BJ (cell line): ENCODE measurements around the gene RNF220. TPM values are rescaled to one million over a fixed set of nuclear protein-coding genes. Genes with fewer than 3 reads are reported as not detected.

Source experiments
- CTCF ChIA-PET: fragments of 350-600 bp; formaldehyde crosslinking; extraction: SDS; loops from one replicate; lab custom pipeline; 2021; ENCODE audit warnings: antibody characterized with exemption, inconsistent platforms; lab: Yijun Ruan, JAX
- POLR2A ChIA-PET: fragments of 300-600 bp; sonication (Branson Sonifier 250); formaldehyde crosslinking; extraction: SDS; loops from one replicate; lab custom pipeline; 2021; ENCODE audit warnings: antibody characterized with exemption; lab: Charles Lee
- DNase-seq: peaks from one replicate; pipeline ENCODE4 v3.0.0-alpha.2; 2011; ENCODE audit warnings: low read depth
- H3K27me3 ChIP-seq: 2 replicates; pipeline ENCODE4 v1.6.0; 2011; ENCODE audit warnings: low read length; ENCODE audit not compliant: control insufficient read depth, insufficient read depth
- H3K36me3 ChIP-seq: 2 replicates; pipeline ENCODE4 v1.5.1; 2011; ENCODE audit warnings: low read length; ENCODE audit not compliant: control insufficient read depth, insufficient read depth
- H3K4me3 ChIP-seq: 2 replicates; pipeline ENCODE4 v1.5.1; 2011; ENCODE audit warnings: low read depth, mild to moderate bottlenecking, control low read depth, low read length
- polyA plus RNA-seq: library from polyadenylated mRNA; depleted of rRNA; stranded (reverse); fragments of >200 nt; gene quantifications from 2 replicates; pipeline ENCODE4 v1.2.3, GENCODE V29; 2011
- TF ChIP-seq, protein P1 (sequence below): IDR thresholded peaks from 2 replicates; pipeline ENCODE4 v1.5.1; 2011; ENCODE audit warnings: low read depth, mild to moderate bottlenecking, control low read depth, inconsistent platforms, low read length, moderate library complexity; ENCODE audit not compliant: insufficient read depth

Gene RNF220
- polyA plus RNA-seq, 1 experiment = 65.4 TPM

DNA sequence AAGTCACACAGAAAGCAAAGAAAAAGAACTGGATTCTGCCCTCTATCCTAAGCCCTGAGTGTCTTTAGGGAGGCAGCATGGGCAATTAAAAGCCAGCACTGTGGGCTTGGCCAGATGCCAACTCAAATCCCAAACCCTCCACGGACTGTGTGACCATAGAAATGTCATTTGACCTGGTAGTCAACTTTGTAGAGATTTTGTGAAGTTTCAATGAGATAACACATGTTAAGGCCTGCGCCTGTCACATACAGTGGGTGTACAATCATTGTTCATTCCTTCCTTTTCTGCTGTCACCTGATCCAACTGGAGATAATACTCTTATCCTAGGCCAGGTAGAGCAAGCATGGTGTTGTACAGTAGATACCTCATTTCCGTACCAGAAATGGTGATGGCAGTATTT is 215.0 kb downstream of the RNF220 start:
- TF ChIP-seq, protein P1, sequence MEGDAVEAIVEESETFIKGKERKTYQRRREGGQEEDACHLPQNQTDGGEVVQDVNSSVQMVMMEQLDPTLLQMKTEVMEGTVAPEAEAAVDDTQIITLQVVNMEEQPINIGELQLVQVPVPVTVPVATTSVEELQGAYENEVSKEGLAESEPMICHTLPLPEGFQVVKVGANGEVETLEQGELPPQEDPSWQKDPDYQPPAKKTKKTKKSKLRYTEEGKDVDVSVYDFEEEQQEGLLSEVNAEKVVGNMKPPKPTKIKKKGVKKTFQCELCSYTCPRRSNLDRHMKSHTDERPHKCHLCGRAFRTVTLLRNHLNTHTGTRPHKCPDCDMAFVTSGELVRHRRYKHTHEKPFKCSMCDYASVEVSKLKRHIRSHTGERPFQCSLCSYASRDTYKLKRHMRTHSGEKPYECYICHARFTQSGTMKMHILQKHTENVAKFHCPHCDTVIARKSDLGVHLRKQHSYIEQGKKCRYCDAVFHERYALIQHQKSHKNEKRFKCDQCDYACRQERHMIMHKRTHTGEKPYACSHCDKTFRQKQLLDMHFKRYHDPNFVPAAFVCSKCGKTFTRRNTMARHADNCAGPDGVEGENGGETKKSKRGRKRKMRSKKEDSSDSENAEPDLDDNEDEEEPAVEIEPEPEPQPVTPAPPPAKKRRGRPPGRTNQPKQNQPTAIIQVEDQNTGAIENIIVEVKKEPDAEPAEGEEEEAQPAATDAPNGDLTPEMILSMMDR = no peak
- ChIA-PET CTCF (interaction anchor here (1.7 to 7.9 kb wide), 3 partner anchors 10 to 35 kb away, joined by 11 to 97 read pairs (median 12); no protein-coding TSS in a partner anchor), POLR2A (interaction anchor here (1.3 to 1.5 kb wide), 2 partner anchors 9 to 12 kb away, joined by 4 to 6 read pairs; no protein-coding TSS in a partner anchor)
- H3K27me3 ChIP-seq = no peaks in the 10 kb centered on the region
- DNase-seq = no peak
- H3K36me3 ChIP-seq = no peaks in the 10 kb centered on the region
- H3K4me3 ChIP-seq = no peak overlapping the region

GRCh38 chr1:44621841-44622286 is 216.8 kb downstream of the RNF220 start:
- no peaks in the 10 kb centered on the region for H3K27me3 ChIP-seq
- TF ChIP-seq, protein P1 = no peak
- POLR2A ChIA-PET = no interaction called here
- H3K4me3 ChIP-seq = no peak overlapping the region
- CTCF ChIA-PET = interaction anchor here (1.2 kb wide), 1 partner anchor 12 kb away, joined by 3 read pairs; no protein-coding TSS in a partner anchor
- DNase-seq = no peak
- no peaks in the 10 kb centered on the region for H3K36me3 ChIP-seq

DNA sequence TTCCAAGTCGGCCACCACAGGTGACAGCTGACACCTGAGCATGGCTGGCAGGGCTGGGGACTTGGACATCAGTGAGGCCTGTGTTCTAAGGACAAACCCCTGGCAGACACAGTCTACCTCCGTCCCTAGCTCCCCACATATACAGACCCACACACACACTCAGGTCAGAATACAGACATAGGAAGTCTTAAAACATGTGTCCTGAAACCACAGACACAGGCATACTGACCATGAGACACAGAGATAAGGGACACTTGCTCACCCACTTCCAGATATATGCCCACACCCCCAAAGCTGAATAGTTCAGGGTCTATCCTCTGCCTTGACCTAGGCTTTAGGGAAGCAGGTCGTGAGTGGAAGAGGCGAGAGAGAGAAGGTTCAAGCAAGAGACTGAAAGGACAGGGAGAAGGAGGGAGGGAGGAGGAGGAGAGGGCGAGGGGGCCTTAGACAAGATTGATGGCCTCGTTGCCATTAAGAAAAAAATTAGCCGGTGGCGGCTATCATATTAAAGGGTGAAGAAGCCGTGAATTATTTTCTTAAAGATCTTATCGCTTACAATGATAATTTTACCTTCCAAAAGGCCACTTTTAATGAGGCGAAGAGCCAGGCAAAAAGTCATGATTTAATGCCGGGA is 219.3 kb downstream of the RNF220 start:
- ChIA-PET POLR2A (no interaction called here), CTCF (interaction anchor here (1.0 kb wide), 1 partner anchor 29 kb away, joined by 5 read pairs; no protein-coding TSS in a partner anchor)
- TF ChIP-seq, protein P1 = no peak
- Histone ChIP-seq H3K4me3 (no peak overlapping the region), H3K27me3 (no peaks in the 10 kb centered on the region), H3K36me3 (no peaks in the 10 kb centered on the region)
- no peak for DNase-seq

DNA sequence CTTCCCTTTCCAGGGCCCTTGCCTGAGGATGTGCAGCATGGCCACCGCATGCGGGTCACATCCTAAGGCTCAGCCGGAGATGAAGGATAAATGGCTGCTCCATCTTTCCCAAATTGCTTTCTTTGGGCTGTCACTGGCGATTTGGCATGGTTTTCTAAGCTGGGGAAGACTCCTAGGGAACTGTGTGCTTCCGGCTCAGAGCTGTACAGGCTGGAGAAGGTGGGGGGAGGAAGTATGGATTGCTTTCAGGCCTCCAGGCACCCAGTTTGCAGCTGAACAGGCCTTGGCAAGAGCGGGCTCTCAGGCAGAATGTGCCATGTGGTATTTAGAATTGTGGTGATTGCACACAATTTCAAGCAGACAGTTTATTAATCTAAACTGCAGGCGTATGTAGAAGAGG is 220.3 kb downstream of the RNF220 start:
- TF ChIP-seq, protein P1 = no peak
- POLR2A ChIA-PET = no interaction called here
- Histone ChIP-seq H3K4me3 (no peak overlapping the region), H3K36me3 (no peaks in the 10 kb centered on the region), H3K27me3 (no peaks in the 10 kb centered on the region)
- no peak for DNase-seq
- CTCF ChIA-PET = interaction anchor here (0.7 to 1.0 kb wide), 2 partner anchors 16 to 28 kb away, joined by 3 to 5 read pairs; no protein-coding TSS in a partner anchor

DNA sequence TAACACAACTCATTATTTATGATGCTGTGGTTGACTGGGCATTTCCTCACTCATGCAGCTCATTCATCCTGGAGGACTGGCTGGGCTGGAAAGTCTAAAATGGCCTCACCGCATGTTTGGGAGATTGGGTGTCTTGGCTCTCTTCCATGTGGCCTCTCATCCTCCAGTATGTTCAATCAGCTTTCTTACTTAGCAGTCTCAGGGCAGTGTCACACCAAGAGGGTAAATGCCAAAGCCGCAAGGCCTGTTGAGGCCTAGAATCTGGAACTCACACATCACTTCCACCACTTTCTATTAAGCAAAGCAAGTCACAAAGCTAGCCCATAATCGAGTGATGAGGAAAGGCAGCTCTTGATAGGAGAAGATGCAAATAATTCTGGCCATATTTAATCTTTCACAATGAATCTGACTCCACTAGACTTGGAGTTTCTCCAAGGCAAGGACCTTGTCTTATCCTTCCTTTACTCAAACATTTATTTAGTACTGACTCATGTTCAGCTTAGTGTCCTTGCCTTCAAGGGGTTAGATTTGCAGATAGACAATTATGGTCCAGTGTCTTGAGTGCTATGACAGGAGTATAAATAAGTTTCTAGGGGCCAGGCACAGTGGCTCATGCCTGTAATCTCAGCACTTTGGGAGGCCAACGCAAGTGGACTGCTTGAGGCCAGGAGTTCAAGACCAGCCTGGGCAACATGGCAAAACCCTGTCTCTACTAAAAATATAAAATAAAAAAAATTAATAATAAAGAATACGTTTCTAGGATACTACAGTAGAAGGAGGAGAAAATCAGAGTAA is 224.1 kb downstream of the RNF220 start:
- H3K4me3 ChIP-seq = no peak overlapping the region
- ChIA-PET CTCF (interaction anchor here (0.6 to 9.9 kb wide), 6 partner anchors 13 to 101 kb away, joined by 3 to 91 read pairs (median 10); partner anchors contain the start of gene RNU5D-1), POLR2A (interaction anchor here (1.0 kb wide), 1 partner anchor 10 kb away, joined by 4 read pairs; no protein-coding TSS in a partner anchor)
- TF ChIP-seq, protein P1 = no peak
- H3K27me3 ChIP-seq = no peaks in the 10 kb centered on the region
- DNase-seq = peak; percentile 89
- H3K36me3 ChIP-seq = peaks cover 5% of the 10 kb centered on the region
